Prostate gland (tissue), 2 donors: ENCODE data around the gene CSMD2. TPM values are rescaled to one million over a fixed set of nuclear protein-coding genes. Genes with fewer than 3 reads are reported as not detected.

Source experiments
- DNase-seq: peaks from one replicate; pipeline ENCODE4 v3.0.0-alpha.2; 2019; ENCODE audit warnings: low spot score
- H3K27ac ChIP-seq, 2 donors: fragments of 200-600 bp; sonication (generic); 2 replicates each; pipeline ENCODE4 v1.5.1; 2017 to 2019
- H3K27me3 ChIP-seq: fragments of 200-600 bp; sonication (generic); replicated peaks from 2 replicates; pipeline ENCODE4 v1.5.1; 2019; ENCODE audit not compliant: insufficient read depth
- H3K36me3 ChIP-seq, 2 donors: fragments of 200-600 bp; sonication (generic); 1 replicate in 1 of 2; 2 replicates in 1 of 2; pipeline versions ENCODE4 v1.5.1 to v1.8.1; 2017 to 2019
- H3K4me1 ChIP-seq: fragments of 200-600 bp; sonication (generic); replicated peaks from 2 replicates; pipeline ENCODE4 v1.5.1; 2019
- H3K4me3 ChIP-seq, 2 donors: fragments of 200-600 bp; sonication (generic); 2 replicates each; pipeline ENCODE4 v1.5.1; 2017 to 2019
- H3K9me3 ChIP-seq: fragments of 200-600 bp; sonication (generic); 2 replicates; pipeline ENCODE4 v1.5.1; 2017
- CTCF ChIP-seq, 4 experiments: fragments of 200-600 bp in 2 of 4; fragments of 450-650 bp in 2 of 4; sonication (generic) in 2 of 4; IDR thresholded peaks; 1 replicate in 3 of 4; 2 replicates in 1 of 4; pipeline ENCODE4 v1.5.1; 2016 to 2019; ENCODE audit warnings: antibody characterized with exemption in 4 of 4, mild to moderate bottlenecking in 2 of 4, moderate library complexity in 2 of 4
- POLR2A ChIP-seq: fragments of 450-650 bp; IDR thresholded peaks from one replicate; pipeline ENCODE4 v1.6.1; 2016; ENCODE audit warnings: antibody characterized with exemption, mild to moderate bottlenecking
- POLR2AphosphoS5 ChIP-seq: sonication (generic); formaldehyde crosslinking; IDR thresholded peaks from one replicate; pipeline ENCODE4 v1.6.1; 2017; ENCODE audit warnings: antibody characterized with exemption
- WGBS: methylation state at CpG from one replicate; pipeline ENCODE4 v1.1.5; 2018; 5-methylcytosine and 5-hydroxymethylcytosine counted together
- intact Hi-C: fragments of 100-400 bp; cut with DNase I; formaldehyde crosslinking; loops from one replicate; pipeline ENCODE4 v1.14.2; 2022
- total RNA-seq, 2 donors: library from RNA; depleted of rRNA; stranded (reverse); fragments of >200 nt; gene quantifications; one replicate each; pipeline ENCODE4 v1.1.0, GENCODE V29; 2016

CSMD2 gene
- total RNA-seq, 2 donors from 2014 or later, result 0.14 to 5.5 TPM

GRCh38 chr1:33768821-33769220 lies 396.2 kb downstream of the CSMD2 start:
- no peak for TF ChIP-seq POLR2A
- TF ChIP-seq CTCF (IDR thresholded peaks at IDR 0.05), result no peak
- TF ChIP-seq POLR2AphosphoS5, result no peak
- no peak overlapping the region for H3K27ac ChIP-seq
- no peak for DNase-seq
- H3K36me3 ChIP-seq, result no peaks in the 10 kb centered on the region
- intact Hi-C loops, result no loop called here
- H3K4me3 ChIP-seq, result no peak overlapping the region
- H3K9me3 ChIP-seq, result no peaks in the 10 kb centered on the region
- peaks cover 5% of the 10 kb centered on the region for H3K27me3 ChIP-seq
- WGBS, result 73% methylated on average over 2 of the region's 2 CpGs
- no peaks in the 10 kb centered on the region for H3K4me1 ChIP-seq

GRCh38 chr1:33768106-33768505 lies 396.9 kb downstream of the CSMD2 start:
- Histone ChIP-seq H3K36me3 (no peaks in the 10 kb centered on the region), H3K4me1 (no peaks in the 10 kb centered on the region), H3K27ac (no peak overlapping the region), H3K27me3 (no peaks in the 10 kb centered on the region), H3K4me3 (no peak overlapping the region), H3K9me3 (no peaks in the 10 kb centered on the region)
- TF ChIP-seq POLR2A, result no peak
- no peak for TF ChIP-seq POLR2AphosphoS5
- no peak for TF ChIP-seq CTCF (IDR thresholded peaks at IDR 0.05)
- 67% methylated on average over 2 of the region's 2 CpGs for WGBS
- DNase-seq, result no peak
- intact Hi-C loops, result no loop called here

DNA sequence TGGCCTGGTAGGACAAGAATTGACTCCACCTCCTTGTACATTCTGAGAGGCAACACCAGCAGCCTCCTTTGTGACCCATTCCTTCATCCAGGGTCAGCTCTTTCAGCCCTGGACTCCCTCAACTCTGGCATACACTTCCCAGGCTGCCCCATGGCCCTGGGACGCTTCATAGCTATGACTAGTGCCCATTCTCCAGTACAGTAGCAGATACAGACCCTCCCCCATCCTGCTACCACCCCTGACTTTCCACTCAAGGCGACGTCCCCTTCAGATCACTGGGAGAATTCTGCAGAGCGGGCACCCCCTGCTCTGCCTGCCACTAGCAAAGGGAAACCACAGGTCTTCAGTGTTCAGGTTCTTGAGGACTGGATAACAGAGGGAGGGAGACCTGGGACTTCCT lies 400.9 kb downstream of the CSMD2 start:
- intact Hi-C loops, result no loop called here
- no peaks in the 10 kb centered on the region for H3K27me3 ChIP-seq
- TF ChIP-seq CTCF (IDR thresholded peaks at IDR 0.05) (no peak), POLR2A (no peak)
- 79% methylated on average over 4 of the region's 4 CpGs for WGBS
- no peak overlapping the region for H3K4me3 ChIP-seq
- H3K9me3 ChIP-seq, result no peaks in the 10 kb centered on the region
- DNase-seq, result no peak
- no peaks in the 10 kb centered on the region for H3K4me1 ChIP-seq
- no peaks in the 10 kb centered on the region for H3K36me3 ChIP-seq
- no peak overlapping the region for H3K27ac ChIP-seq

- no peak for DNase-seq
- no peak overlapping the region for H3K27ac ChIP-seq
- no peaks in the 10 kb centered on the region for H3K27me3 ChIP-seq
- TF ChIP-seq POLR2A (no peak), CTCF (IDR thresholded peaks at IDR 0.05) (no peak), POLR2AphosphoS5 (no peak)
- no peaks in the 10 kb centered on the region for H3K36me3 ChIP-seq
- H3K4me3 ChIP-seq, result no peak overlapping the region
- H3K4me1 ChIP-seq, result no peaks in the 10 kb centered on the region
- no peaks in the 10 kb centered on the region for H3K9me3 ChIP-seq
- WGBS, result 64% methylated on average over 3 of the region's 3 CpGs
- intact Hi-C loops, result no loop called here
These were observed 401.6 kb downstream of the CSMD2 start for GRCh38 chr1:33763406-33763805.

- Histone ChIP-seq H3K4me1 (no peaks in the 10 kb centered on the region), H3K36me3 (no peaks in the 10 kb centered on the region), H3K9me3 (no peaks in the 10 kb centered on the region), H3K27me3 (no peaks in the 10 kb centered on the region), H3K27ac (no peak overlapping the region), H3K4me3 (no peak overlapping the region)
- WGBS, result 70% methylated on average over 2 of the region's 2 CpGs
- TF ChIP-seq CTCF (IDR thresholded peaks at IDR 0.05) (no peak), POLR2AphosphoS5 (no peak), POLR2A (no peak)
- DNase-seq, result no peak
- intact Hi-C loops, result no loop called here
These were observed 402.1 kb downstream of the CSMD2 start for GRCh38 chr1:33762962-33763361.
